Activated CD4-positive, CD25-positive, alpha-beta regulatory T cell treated with anti-CD3 and anti-CD28 coated beads, Interleukin-2, amount 50 U/mL, for 24 hours (primary cell): ENCODE data around the gene NFATC2.

Experiments used
- ATAC-seq, 2 donors: fragments of 150-1000 bp; cut with Tn5 transposase; one replicate each; pipeline ENCODE4 v1.10.0; 2021; ENCODE audit warnings: mild to moderate bottlenecking in 1 of 2, moderate library complexity in 1 of 2

The NFATC2 gene

DNA sequence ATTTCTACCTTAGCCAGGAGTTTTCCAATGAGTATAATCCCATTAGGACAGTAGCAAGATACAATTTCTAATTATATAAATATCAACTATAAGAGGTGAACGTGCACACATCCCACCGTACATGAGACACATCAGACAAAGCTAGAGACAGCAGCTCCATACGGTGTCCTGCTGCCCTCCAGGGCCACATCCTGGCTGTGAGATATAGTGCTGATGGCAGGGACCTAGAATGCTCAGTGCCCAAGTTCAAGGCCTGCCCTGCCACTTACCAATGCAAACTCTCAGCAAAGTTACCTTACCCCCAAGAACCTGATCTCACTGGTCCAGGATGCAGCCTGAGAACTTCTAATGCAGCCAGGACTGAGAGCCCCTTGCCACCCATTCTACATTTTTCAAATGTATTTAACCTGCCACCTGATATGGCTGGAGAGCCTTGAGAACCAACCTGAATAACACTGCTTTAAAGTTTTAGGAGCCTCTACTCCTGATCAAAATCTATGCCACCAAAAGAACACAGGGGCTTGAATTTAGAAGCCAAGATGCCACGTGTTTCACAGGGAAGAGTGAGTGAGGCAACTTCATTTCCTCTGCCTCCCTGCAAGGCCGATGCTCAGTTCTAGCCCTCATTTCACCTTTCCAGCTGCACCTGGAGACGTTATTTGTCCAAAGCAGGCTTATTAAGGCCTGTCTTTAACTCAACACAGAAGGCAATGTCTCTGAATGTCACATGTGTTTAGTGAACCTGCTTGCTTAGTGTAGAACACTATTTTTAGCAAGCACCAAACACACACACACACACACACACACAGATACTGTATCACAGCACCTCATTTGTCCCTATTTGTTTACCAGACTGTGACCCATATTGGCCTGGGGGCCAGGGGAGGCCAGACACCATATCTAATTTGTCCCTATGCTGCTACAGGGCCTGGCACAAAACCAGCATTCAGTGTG is 6.1 kb downstream of the NFATC2 start:
- no peak for ATAC-seq

DNA sequence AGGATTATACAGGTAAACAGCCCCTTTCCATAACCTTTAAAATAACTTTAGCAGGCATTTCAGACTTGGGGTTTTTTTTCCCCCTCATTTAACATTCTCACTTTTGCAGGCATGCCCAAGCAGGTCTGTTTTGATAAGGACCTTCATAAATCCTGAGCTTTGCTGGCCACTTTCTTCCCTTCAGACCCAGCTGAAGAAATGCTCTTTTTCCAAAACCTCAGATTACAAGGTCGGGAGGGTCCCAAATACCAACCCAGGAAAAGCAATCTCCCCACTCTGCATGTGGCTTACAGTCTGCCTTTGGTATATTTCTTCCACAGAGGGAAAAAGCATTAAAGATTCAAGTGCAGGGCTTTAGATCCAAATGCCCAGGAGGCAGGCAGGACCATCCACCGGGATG is 6.8 kb downstream of the NFATC2 start:
- no peak for ATAC-seq

DNA sequence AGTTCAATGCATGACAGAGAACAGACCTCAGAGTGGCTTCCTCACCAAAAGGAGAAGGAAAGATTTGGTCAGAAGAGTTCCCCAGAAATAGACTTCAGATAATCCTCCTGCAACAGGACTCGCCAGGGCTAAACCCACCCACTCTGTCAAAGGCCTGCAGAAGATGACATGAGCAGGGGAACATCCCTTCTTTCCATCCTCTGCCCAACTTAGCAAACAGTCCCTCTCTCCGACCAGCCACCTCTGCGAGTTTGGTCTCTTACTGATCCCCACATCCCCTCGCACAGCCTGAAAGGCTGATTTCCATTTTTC is 7.5 kb downstream of the NFATC2 start:
- ATAC-seq, result no peak

DNA sequence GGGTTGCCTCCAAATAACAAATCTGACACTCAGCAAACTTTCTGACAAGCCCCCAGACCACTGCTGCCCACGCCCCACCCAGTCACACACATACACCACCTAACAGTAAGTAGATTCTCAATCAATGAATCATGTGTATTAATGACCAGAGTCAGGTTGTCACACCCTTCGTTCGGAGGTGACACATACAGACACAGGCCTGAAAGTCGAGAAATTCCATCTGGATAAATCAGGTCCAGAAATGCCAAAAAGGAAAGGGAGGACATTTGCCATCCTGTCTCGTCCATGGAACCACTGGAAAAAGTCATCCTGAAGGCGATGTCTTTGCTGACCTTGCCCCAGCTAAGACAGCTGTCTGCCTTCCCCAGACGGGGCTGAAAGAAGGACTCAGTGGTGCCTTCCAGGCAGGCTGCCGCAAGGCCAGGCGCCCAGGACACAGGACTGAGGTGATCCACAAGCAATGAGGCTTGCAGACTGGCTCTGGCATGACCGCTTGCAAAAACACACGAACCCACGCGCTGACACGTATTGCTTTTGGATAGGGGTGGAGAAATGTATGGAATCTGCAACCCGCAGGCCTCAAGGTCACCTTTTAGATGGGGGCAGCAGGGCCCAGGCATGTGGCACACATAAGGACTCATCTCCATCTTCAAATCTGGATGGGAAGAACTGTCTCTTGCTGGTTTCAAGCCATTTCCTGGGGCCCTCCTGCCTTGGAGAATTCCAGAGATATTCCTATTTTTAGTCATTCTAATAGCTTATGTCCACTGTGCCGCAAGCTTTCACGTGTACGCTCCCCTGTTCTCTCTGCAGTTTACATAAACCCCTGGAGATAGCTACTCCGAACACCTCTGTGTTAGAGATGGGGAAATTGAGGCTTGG is 9.0 kb downstream of the NFATC2 start:
- ATAC-seq, result no peak

DNA sequence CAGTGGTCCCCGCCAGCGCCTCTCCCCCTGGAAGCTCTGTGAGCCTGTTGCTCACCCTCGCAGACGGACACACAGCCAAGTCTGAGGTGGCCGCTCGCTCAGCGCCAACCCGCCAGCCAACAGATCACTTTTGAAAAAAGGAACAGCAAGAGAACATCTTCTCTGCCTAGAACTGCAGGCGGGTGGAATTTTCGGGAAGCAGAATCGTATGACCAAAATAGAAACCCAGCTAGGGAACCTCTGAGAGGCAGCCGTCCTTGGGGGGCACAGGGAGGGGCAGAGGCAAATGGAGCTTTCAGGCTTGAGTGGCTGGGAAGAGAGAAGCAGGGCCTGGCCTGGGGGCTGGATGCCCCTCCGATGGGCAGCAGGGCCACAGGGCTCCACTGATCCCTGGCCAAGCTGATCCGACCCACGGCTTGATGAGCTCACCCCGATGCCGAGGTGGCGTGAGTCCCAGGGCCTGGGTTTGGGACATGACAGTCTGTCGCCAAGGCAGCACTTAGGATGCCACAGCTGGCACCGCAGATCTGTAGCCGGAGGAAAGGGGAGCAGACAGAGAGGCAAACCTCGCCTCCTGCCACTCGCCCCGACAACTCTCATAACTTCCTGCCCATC is 9.8 kb downstream of the NFATC2 start:
- no peak for ATAC-seq

DNA sequence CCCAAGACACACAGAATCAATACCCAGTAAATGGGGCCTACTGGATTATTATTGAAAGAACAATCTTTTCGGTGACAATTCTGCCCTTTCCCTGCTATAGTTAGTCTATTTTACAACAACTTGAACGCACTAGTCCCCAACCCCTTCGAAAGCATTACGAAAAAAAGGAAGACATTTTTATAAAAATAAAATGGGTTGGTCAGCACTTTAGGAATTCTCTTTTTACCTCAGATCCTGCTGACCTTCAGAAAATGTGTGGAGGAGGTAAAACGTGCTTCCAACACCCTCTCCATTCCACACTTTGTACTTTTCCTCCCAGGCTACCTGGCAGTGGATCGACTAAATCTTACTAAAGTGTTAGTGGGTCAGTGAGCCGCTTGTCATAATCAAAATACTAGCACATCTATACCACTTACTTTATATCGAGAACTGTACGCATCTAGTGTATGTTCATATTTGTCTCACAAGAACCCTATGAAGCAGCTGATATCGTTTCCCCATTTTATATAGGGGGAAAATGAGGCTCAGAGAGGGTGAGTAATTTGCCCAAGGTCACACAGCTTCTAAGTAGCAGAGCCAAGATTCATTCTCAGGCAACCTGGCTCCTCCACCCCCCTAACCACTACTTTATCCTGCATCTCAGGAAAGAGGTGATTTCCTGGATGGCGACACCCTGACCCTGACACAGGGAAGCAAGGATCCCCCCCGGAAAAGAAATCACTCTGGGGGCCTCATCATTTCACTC is 10.6 kb downstream of the NFATC2 start:
- no peak for ATAC-seq

DNA sequence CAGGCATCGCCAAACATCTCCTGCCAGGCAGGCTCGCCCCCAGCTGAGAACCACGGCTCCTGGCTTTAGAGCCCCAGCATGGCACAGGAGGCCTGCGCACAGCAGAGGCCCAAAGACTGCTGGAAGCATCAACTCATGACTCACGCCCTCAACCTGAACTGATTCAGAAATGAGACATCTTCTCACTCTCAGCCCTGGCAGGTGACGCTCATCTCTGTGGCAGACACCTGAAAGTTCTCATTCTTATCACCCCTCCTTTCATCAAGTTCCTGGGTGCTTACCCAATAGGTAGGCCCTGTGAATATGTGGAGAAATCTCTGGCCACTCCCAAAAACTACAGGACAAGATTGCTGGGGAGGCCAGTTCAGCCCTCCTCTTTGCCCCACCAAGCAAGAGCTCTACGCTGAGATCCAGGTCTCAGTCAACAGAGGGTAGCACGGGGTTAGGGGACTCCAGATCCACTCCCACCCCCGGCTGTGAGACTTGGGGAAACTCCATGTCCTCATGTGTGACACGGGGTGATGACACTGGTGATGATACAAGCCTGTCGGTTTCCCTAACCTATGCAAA is 11.3 kb downstream of the NFATC2 start:
- ATAC-seq, result peak; percentile 74 to 78

DNA sequence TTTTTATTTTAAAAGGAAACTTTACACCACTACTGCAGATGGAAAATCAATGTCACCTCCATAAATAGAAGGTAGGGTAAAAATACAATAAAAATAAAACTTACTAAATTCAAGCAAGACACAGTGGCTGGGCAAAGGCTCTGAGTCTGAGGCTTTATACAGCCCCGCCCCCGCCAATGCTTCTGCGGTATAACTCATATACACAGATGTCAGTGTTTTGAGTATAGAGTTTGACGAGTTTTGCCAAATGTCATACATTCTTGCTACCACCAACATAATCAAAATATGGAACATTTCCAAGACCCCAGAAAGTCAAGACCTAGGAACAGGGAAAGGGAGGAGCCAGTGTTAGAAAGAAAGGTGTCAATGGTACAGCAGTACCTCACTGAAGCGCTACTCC is 12.8 kb downstream of the NFATC2 start:
- ATAC-seq, result peak; percentile 42

DNA sequence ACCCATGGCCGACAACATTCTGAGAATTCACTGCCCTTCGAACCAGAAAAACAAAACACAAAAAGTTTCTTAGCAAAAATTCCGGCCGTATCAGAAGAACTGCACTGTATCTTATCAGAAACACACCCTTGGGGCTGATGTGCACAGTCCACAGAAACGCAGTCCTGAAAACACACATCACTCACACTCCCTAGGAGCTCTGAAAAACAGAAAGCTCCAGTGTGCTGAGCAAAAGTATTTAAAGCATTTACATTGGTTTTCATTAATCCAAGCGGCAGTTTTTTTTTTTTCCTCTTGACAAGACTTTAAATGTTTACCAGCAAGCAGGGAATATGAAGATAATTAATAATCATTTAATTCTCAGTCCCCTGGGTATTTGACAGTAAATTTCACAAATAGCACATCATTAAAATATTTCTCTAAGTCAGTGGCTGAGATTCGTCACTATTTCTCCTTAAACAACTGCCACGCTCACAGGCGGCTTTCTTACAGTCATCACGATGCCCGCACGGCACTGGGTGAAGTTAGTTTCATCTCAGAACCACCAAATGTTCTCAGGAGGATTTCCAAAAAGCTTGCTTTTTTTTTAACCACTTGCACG is 13.3 kb downstream of the NFATC2 start:
- ATAC-seq, result peak; percentile 30 to 31

DNA sequence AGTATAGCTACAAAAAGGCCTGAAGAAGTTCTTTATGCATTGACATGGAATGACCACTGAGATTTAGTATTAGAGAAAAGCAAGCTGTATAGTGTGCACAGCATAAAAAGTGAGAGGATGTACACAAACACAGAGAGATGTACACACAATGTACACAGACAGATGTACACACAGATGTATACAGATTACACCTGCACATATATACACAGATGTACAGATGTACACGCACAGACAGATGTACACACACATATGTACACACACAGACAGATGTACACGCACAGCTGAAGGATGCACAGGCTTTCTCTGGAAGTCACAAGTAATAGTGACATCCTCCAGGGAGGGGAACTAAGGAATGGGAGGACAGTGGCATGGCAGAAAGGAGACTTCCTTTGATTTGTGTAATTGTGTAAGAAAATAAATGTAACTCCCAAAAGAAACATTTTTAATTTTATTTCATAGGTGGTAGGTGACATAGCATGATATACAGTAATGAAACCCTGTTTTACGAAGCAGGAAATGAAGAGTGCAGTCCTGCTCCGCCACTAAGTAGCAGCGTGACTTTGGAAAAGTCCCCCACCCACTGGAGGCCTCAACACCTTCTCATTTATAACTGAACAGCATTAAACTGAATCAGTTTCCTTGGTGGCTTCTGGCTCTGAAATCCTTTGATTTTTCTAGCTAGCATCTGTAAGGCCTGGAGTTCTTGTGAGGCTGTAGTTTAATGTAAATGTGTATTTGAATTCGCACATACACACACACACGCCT is 14.1 kb downstream of the NFATC2 start:
- ATAC-seq, result peak; percentile 29 to 37

DNA sequence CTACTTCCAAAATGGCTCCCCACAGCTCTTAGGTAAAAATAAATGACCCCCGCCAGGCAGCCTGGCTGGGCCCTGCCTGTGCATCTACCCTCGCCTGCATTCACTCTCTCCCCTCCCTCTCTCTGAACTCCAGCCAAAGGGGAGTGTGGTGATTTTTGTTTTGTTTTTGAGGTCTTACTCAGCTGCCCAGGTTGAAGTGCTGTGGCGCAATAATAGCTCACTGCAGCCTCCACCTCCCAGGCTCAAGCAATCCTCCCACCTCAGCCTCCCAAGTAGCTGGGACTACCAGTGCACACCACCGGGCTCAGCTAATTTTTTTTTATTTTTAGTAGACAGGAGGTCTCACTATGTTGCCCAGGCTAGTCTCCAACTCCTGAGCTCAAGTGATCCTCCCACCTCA is 15.8 kb downstream of the NFATC2 start:
- ATAC-seq, result no peak

DNA sequence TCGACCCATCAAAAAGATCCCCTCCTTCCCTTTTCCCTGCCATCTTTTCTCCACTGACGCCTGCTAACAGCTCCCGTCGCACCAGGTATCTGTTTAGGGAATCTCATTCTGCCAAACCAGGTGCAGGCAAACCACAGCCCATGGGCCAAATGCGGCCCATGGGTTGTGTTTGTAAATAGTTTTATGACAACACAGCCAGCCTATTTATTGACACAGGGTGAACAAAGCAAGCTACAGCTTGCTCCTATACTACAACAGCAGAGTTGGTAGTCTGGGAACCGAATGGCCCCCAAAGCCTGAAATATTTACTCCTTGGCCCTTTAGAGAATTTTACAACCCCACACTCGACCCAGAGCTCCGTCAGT is 16.4 kb downstream of the NFATC2 start:
- no peak for ATAC-seq

DNA sequence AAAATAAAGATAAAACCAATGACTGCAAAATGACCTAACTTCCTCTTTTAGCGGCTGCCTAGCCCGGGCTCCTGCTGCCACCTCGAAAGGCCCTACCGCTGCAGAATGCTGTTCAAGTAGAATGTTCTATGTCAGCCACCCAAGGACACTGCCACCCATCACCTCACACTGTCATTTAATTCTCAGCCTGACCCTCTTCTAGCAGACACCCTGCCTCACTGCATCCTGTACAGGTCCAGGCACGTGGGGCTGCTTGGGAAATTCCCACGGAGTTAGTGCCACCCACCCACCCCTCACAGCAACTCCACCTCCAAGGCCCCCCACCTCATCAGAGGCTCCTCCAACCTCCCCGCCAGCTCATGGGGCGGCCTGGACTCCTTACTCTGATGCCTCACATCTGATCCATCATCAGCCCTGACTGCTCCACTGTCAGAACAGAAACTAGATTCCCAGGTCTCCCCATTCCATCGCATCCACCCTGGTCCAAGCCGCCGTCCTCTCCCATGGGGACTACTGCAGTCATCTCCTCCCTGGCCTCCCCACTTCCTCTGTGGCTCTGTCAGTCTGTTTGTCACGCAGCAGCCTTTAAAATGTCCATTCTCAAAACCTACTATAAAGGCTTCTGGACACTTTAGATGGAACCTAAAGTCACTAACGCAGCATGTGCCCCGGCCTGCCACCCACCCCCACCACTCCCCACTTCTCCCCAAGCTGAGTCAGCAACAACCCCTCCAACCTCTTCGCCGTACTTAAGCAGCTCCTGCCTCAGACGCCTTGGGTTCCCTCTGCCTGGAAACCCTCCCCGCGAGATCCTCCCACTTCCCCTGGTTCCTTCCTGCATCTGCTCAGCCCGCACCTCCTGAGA is 17.0 kb downstream of the NFATC2 start:
- ATAC-seq, result peak; percentile 14 to 21

DNA sequence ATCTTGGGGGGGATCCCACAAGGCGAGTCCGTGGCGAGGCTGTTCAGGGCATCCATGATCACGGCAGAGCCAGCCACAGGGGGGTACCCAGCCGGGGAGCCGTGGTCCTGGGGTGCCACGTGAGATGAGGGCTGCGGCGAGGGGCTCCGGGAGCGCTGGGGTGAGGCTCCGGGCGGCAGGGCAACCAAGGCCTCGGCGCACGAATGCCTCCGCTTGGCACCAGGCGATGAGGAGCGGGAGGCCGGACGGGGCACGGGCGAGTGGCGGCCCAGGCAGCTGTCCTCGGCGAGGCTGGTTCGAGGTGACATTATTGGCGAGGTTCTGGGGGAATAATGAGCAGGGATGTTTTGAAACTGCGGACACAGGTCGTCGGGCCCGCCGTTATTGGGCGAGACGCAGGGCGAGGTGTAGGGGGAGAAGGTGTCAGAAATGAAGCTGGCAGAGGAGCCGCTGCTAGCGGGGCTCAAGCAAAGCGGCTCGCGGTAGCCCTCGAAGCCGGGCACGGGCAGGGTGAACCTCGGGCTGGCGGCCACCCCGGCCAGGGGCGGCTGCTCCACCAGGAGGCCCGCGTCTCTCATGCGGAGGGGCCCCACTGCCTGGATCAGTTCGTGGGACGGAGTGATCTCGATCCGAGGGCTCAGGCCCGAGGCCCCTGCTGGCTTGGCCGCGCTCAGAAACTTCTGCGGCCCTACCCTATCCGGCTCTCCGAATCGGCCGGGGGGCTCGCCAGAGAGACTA is 19.1 kb downstream of the NFATC2 start:
- no peak for ATAC-seq

DNA sequence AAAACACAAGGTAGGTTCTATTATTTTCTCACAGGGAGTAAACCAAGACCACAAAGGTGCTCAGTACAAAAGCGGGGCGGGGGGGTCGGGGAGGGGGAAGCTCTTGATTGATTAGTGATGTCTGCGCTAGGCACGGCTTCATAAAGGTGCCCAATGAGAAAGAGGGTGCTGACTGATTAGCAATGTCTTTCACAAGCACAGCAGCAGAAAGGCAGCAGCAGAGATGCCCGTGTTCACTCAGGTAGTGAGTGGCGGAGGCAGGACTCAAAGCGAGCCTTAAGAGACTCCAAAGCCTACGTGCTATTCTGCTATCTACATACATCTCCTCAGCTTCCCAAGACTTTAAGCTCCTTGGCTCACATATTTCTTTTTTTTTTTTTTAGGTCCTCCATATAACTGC is 20.3 kb downstream of the NFATC2 start:
- ATAC-seq, result no peak

DNA sequence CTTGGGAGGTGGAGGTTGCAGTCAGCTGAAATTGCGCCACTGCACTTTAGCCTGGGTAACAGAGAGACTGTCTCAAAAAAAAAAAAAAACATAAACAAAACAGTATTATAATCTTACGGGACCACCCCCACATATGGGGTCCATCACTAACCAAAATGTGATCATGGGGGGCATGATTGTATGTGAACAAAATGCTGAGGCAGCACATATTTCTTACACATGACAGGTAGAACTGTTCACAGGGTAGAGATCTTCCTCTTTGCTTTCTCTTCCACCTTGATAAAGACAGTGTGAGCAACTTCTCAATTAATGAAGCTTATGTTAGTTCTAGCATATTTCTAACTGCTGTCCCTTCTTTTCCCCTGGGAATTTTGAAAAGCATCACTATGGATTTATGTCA is 24.7 kb downstream of the NFATC2 start:
- ATAC-seq, result no peak

DNA sequence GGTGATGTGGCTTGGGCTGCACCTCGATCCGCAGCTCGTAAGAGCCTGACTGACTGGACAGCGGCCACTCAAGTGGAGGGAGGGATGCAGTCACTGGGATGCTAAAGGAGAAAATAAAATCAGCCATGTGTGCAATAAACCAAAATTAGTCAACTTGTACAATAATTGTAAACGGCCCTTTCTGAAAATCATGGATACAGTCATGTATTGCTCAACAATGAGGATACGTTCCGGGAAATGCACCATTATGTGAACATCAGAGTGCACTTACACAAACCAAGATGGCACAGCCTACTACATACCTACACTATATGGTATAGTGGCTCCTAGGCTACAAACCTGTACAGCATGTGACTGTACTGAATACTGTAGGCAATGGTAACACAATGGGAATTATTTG is 25.7 kb downstream of the NFATC2 start:
- no peak for ATAC-seq

DNA sequence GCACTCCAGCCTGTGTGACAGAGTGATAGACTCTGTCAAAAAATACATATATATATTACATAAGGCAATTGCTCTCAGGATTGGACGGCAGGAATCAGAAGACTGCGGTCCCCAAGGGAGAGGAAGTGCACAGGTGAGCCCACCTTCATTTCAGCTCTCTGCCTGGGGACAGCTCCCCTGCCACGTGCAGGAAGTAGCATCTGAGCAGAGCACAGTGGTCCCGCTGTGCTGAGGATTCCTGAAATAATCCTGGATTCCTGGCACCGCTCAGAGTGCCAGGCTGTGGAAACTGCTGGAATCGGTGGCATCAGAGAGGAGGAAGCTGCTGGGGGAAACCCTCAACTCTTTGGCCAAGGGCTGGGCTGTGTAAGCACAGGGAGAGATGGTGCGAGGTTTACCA is 27.7 kb downstream of the NFATC2 start:
- ATAC-seq, result no peak

DNA sequence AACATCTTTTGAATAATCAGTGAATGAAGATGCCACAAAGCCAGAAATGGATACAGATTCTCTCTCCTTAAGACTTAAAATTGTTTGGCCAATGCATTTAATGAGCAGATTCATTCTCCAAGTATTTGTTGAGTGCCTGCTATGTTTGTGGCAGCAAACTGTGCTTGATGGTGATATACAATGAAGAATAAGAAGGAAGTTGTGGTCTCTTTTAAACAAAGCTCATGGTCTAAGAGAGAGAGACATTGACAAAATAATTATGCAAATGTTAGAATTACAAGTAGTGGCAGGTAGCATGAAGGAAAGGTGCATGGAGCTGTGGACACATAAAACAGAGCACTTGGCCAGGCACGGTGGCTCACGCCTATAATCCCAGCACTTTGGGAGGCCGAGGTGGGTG is 28.3 kb downstream of the NFATC2 start:
- ATAC-seq, result no peak

DNA sequence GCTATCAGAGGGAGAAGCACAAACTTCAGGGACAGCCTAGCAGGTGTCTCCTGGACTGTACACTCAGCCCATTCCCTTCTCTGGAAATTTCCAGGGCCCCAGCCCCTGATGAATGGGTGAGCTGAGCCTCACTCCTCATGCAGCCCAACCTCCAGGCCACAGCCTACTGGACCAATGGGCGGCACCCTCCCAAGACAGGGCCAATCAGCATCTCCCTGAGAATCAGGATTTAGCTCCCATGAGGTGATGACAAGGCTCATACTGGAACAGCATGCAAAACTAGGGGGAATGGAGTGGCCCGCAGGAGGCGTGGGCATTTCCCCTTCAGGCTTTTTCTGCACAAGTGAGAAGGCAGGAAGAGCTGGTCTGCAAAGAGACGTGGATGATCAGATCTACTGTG is 29.0 kb downstream of the NFATC2 start:
- ATAC-seq, result no peak
